Tibial nerve (tissue), 4 donors: ENCODE data around the gene SSR4. TPM values are rescaled to one million over a fixed set of nuclear protein-coding genes. Genes with fewer than 3 reads are reported as not detected.

Experiments used
- DNase-seq, 2 donors: peaks; one replicate each; pipeline ENCODE4 v3.0.0-alpha.2; 2019; ENCODE audit warnings: low spot score in 2 of 2
- H3K27ac ChIP-seq, 4 donors: fragments of 200-600 bp; sonication (generic) in 3 of 4; one replicate each; pipeline ENCODE4 v1.5.1; 2017 to 2019; ENCODE audit warnings: mild to moderate bottlenecking in 1 of 4
- H3K27me3 ChIP-seq, 2 donors: fragments of 200-600 bp; sonication (generic) in 1 of 2; one replicate each; pipeline versions ENCODE4 v1.5.1 to v1.6.0; 2017 to 2019
- H3K36me3 ChIP-seq, 3 donors: fragments of 200-600 bp; sonication (generic); one replicate each; pipeline ENCODE4 v1.5.1; 2018 to 2019
- H3K4me1 ChIP-seq, 4 donors: fragments of 200-600 bp; sonication (generic) in 3 of 4; one replicate each; pipeline ENCODE4 v1.5.1; 2017 to 2019
- H3K4me3 ChIP-seq, 4 donors: fragments of 200-600 bp; sonication (generic) in 3 of 4; one replicate each; pipeline ENCODE4 v1.5.1; 2017 to 2019; ENCODE audit warnings: mild to moderate bottlenecking in 1 of 4, moderate library complexity in 1 of 4
- H3K9me3 ChIP-seq, 4 donors: fragments of 200-600 bp; sonication (generic) in 3 of 4; one replicate each; pipeline ENCODE4 v1.5.1; 2017 to 2019
- EP300 ChIP-seq, 2 donors: sonication (generic); formaldehyde crosslinking; IDR thresholded peaks; one replicate each; pipeline ENCODE4 v1.6.1; 2017; ENCODE audit warnings: antibody characterized with exemption in 2 of 2, mild to moderate bottlenecking in 1 of 2
- POLR2A ChIP-seq, 2 donors: fragments of 450-650 bp; IDR thresholded peaks; one replicate each; pipeline ENCODE4 v1.6.1; 2017; ENCODE audit warnings: antibody characterized with exemption in 2 of 2, mild to moderate bottlenecking in 2 of 2, moderate library complexity in 2 of 2
- WGBS, 2 donors: methylation state at CpG; one replicate each; pipeline ENCODE4 v1.1.5; 2018; 5-methylcytosine and 5-hydroxymethylcytosine counted together
- total RNA-seq, 4 donors: library from RNA; depleted of rRNA; stranded (reverse); fragments of >200 nt; gene quantifications; one replicate each; pipeline ENCODE4 v1.1.0, GENCODE V29; 2016
- TF ChIP-seq, protein P1 (sequence below), 5 experiments: fragments of 200-600 bp in 3 of 5; fragments of 450-650 bp in 2 of 5; sonication (generic) in 3 of 5; IDR thresholded peaks; one replicate each; pipeline ENCODE4 v1.5.1; 2016 to 2019; ENCODE audit warnings: antibody characterized with exemption in 5 of 5, mild to moderate bottlenecking in 3 of 5, moderate library complexity in 2 of 5

Gene SSR4
- total RNA-seq, 4 donors from 2014 or later = 93.6 to 156 (median 131) TPM

DNA sequence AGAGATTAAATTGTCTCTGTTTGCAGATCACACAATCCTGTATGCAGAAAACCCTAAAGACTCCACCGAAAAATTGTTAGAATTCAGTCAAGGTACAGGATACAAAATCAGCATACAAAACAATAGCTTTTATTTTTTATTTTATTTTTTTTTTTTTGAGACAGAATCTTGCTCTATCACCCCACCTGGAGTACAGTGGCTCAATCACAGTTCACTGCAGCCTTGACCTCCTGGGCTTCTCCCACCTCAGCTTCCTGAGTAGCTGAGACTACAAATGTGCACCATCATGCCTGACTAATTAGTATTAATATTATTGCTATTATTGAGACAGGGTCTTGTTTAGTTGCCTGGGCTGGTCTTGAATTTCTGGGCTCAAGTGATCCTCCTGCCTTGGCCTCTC lies 39.3 kb upstream of the SSR4 start:
- no peak for DNase-seq
- 77 to 86% methylated on average over 1 of the region's 1 CpG for WGBS, 2 donors

DNA sequence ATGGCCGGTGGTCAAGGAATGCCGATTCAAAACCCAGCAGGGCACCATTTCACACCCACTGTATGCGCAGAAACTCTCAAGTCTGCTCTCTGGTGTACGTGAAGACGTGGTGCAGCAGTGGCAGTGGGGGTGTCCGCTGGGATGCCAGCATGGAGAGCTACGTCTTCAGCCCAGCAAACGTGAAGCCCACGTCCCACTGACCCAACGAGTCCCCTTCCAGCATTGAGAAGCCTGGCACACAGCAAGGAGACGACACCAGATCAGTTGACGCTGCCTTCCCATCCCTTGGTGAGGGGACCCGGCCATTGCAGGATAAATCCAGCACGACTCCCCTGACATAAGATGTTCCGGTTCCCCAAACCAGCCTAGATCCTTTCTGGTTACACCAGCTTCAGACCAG lies 32.6 kb upstream of the SSR4 start:
- H3K4me1 ChIP-seq = peaks cover 0 to 12% (median 0%) of the 10 kb centered on the region in 4 donors
- H3K27ac ChIP-seq = no peak overlapping the region
- no peak overlapping the region for H3K4me3 ChIP-seq
- TF ChIP-seq POLR2A (IDR thresholded peaks at IDR 0.05) = no peak
- no peak for TF ChIP-seq EP300 (IDR thresholded peaks at IDR 0.05)
- H3K9me3 ChIP-seq = peaks cover 0 to 1% (median 0%) of the 10 kb centered on the region in 4 donors
- H3K36me3 ChIP-seq = no peaks in the 10 kb centered on the region
- 66 to 76% methylated on average over 8 to 15 of the region's 15 CpGs for WGBS, 2 donors
- no peaks in the 10 kb centered on the region for H3K27me3 ChIP-seq
- DNase-seq = no peak

More for the DNA sequence above, 39.3 kb upstream of the SSR4 start:
- H3K27me3 ChIP-seq = no peaks in the 10 kb centered on the region
- H3K27ac ChIP-seq = no peak overlapping the region
- H3K4me3 ChIP-seq = no peak overlapping the region
- H3K9me3 ChIP-seq = peaks cover 0 to 11% (median 0%) of the 10 kb centered on the region in 4 donors
- no peaks in the 10 kb centered on the region for H3K36me3 ChIP-seq
- H3K4me1 ChIP-seq = no peaks in the 10 kb centered on the region
- TF ChIP-seq POLR2A (IDR thresholded peaks at IDR 0.05) = no peak
- TF ChIP-seq EP300 (IDR thresholded peaks at IDR 0.05) = no peak

DNA sequence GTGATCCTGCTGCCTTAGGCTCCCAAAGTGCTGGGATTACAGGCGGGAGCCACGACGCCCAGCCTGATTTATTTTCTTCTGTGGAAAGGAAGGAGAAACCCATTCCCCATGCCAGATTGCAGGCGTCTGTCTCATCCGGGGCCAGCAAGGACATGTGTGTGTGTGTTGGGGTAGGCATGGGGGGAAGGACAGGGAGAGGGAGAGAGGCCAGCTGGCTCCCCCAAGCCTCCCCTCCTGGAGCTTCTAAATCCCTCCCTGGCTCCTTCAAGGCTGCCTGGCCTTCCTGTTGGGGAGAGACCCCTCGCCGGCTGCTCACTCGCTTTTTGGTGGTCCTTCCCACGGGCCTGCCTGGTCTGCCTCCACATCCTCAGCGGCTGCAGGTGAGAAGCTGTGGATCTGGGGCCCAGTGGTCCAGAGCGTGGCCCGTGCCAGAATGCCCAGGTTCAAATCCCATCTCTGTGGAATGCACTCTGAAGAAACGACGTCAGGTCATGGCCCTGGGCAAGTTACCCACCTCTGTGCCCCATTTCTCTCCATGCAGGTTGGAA lies 31.8 kb upstream of the SSR4 start:
- WGBS, 2 donors = 87 to 89% methylated on average over 9 to 14 of the region's 14 CpGs
- Histone ChIP-seq H3K27me3 (no peaks in the 10 kb centered on the region), H3K4me3 (no peak overlapping the region), H3K27ac (no peak overlapping the region), H3K9me3 (no peaks in the 10 kb centered on the region), H3K36me3 (no peaks in the 10 kb centered on the region), H3K4me1 (peaks cover 0 to 12% (median 0%) of the 10 kb centered on the region in 4 donors)
- TF ChIP-seq EP300 (IDR thresholded peaks at IDR 0.05) (no peak), POLR2A (IDR thresholded peaks at IDR 0.05) (no peak)
- TF ChIP-seq, protein P1, sequence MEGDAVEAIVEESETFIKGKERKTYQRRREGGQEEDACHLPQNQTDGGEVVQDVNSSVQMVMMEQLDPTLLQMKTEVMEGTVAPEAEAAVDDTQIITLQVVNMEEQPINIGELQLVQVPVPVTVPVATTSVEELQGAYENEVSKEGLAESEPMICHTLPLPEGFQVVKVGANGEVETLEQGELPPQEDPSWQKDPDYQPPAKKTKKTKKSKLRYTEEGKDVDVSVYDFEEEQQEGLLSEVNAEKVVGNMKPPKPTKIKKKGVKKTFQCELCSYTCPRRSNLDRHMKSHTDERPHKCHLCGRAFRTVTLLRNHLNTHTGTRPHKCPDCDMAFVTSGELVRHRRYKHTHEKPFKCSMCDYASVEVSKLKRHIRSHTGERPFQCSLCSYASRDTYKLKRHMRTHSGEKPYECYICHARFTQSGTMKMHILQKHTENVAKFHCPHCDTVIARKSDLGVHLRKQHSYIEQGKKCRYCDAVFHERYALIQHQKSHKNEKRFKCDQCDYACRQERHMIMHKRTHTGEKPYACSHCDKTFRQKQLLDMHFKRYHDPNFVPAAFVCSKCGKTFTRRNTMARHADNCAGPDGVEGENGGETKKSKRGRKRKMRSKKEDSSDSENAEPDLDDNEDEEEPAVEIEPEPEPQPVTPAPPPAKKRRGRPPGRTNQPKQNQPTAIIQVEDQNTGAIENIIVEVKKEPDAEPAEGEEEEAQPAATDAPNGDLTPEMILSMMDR (IDR thresholded peaks at IDR 0.05) = no peak
- DNase-seq = no peak

DNA sequence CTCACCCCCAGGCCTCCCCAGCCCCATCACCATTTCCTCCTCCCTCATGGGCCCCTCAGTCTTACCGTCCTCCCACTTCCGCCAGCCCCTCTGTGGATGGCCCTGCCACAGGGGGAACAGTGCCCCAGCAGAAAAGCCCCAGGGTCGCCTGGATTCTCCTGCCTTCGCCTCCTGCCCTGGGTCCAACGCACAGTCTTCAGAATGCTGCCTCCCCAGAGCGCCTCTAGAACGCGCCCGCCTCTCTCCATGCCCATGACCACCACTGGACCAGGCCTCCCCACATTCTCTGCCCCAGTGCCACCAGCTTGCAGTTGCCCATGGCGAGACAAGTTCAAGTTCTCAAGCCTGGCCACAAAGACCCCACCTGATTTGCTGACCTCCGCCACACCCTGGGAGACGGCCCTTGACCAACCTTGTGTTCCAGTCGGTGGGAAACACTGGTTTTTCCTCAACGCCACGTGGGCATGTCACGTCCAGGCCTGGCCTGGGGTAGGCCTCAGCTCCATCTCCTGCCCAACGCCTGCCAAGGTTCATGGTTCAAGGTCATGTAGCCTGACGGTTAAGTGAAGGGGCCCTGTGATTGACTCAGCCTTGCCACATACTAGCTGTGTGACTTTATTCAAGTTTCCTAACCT lies 31.1 kb upstream of the SSR4 start:
- no peaks in the 10 kb centered on the region for H3K36me3 ChIP-seq
- no peak for DNase-seq
- no peak overlapping the region for H3K27ac ChIP-seq
- TF ChIP-seq, protein P1 (IDR thresholded peaks at IDR 0.05) = no peak
- TF ChIP-seq POLR2A (IDR thresholded peaks at IDR 0.05) = no peak
- TF ChIP-seq EP300 (IDR thresholded peaks at IDR 0.05) = no peak
- H3K27me3 ChIP-seq = no peaks in the 10 kb centered on the region
- H3K4me3 ChIP-seq = no peak overlapping the region
- H3K4me1 ChIP-seq = peaks cover 0 to 19% (median 0%) of the 10 kb centered on the region in 4 donors
- no peaks in the 10 kb centered on the region for H3K9me3 ChIP-seq
- 82 to 85% methylated on average over 15 to 18 of the region's 18 CpGs for WGBS, 2 donors

DNA sequence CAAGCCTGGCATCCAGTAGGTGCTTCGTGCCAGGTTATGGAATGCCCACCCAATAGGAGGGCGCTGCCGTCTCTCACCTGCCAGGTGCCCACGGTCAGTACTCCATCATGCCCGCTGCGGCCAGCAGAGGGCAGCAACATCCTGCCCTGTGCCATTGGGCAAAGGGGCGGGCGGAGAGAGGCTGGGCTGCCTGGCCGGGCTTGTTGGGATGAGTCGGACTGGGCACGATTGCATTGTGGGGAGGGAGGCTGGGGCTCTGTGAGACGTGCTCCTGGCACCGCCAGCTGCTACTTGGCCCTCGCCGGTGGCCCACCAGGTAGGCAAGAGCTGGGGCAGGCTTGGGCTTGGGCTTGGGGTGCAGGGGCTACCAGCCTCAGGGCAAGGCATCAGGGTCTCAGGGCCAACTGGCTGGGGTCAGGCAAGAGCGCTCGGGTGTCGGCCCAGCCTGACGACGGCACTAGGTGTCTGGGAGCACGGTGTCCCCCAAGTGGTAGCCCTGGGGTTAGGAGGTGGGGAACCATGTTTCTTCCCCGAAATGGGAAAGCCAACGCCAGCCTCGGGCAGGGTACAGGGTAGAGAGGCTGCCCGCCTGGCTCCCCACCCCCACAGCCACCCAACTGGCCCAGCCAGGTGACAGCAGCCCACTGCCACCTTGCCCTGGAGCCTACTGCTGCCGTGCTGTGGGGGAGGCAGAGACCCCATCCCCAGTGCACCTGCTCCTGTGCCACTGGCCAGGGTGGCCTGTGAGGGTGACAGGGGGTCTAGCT lies 30.3 kb upstream of the SSR4 start, which contains the start of gene PLXNB3:
TSS of gene PLXNB3 (plus strand) at position 261 of the 767 bp plus-strand sequence. CDS start 1,287 bp downstream, outside the sequence.
- no peaks in the 10 kb centered on the region for H3K9me3 ChIP-seq
- no peaks in the 10 kb centered on the region for H3K27me3 ChIP-seq
- H3K27ac ChIP-seq = peak within 1 kb of the TSS in 3 of 4 donors; percentile 8 to 82 (median 60)
- 4 to 29% methylated on average over 4 to 22 of the region's 26 CpGs for WGBS, 2 donors
- no peaks in the 10 kb centered on the region for H3K36me3 ChIP-seq
- TF ChIP-seq POLR2A (IDR thresholded peaks at IDR 0.05) (no peak), EP300 (IDR thresholded peaks at IDR 0.05) (peak in 1 of 2 donors; percentile 50)
- TF ChIP-seq, protein P1 (IDR thresholded peaks at IDR 0.05) = peak; percentile 71 to 92 (median 85)
- peaks cover 0 to 26% (median 0%) of the 10 kb centered on the region in 4 donors for H3K4me1 ChIP-seq
- peak within 1 kb of the TSS; percentile 9 to 48 (median 28) for H3K4me3 ChIP-seq
- DNase-seq = peak; percentile 56 to 64
